HepG2 (cell line): Measurements from ENCODE around the gene C16orf95. TPM values are rescaled to one million over a fixed set of nuclear protein-coding genes. Genes with fewer than 3 reads are reported as not detected.

Source experiments
- ESRRA ChIP-seq: sonication (generic); formaldehyde crosslinking; IDR thresholded peaks from 2 replicates; pipeline ENCODE4 v1.5.1; 2020; ENCODE audit warnings: mild to moderate bottlenecking, low read depth, missing genetic modification reagents
- ETV6 ChIP-seq: sonication (generic); formaldehyde crosslinking; conservative IDR thresholded peaks from 2 replicates; pipeline ENCODE4 v1.4.0; 2020; ENCODE audit warnings: missing genetic modification reagents
- FOSL1 ChIP-seq: sonication (generic); formaldehyde crosslinking; IDR thresholded peaks from 2 replicates; pipeline ENCODE4 v1.9.0; 2021; ENCODE audit warnings: missing genetic modification reagents, borderline replicate concordance
- FOXA1 ChIP-seq, 2 experiments: fragments of 450-650 bp in 1 of 2; sonication (generic) in 1 of 2; formaldehyde crosslinking in 1 of 2; IDR thresholded peaks; 2 replicates each; pipeline versions ENCODE4 v1.4.0 to v1.6.1; 2016 to 2020; ENCODE audit warnings: missing genetic modification reagents in 1 of 2
- KDM4B ChIP-seq: sonication (generic); formaldehyde crosslinking; IDR thresholded peaks from 2 replicates; pipeline ENCODE4 v1.4.0; 2020; ENCODE audit warnings: missing genetic modification reagents
- LCORL ChIP-seq, 2 experiments: fragments of 450-650 bp in 1 of 2; sonication (generic) in 1 of 2; formaldehyde crosslinking in 1 of 2; IDR thresholded peaks; 2 replicates each; pipeline versions ENCODE4 v1.5.0 to v1.6.1; 2017 to 2020; ENCODE audit warnings: antibody characterized with exemption in 1 of 2, missing genetic modification reagents in 1 of 2
- MED8 ChIP-seq: sonication (generic); formaldehyde crosslinking; IDR thresholded peaks from 2 replicates; pipeline ENCODE4 v1.8.1; 2023; ENCODE audit warnings: mild to moderate bottlenecking, missing genetic modification reagents; ENCODE audit not compliant: insufficient replicate concordance
- POGZ ChIP-seq: sonication (generic); formaldehyde crosslinking; IDR thresholded peaks from 2 replicates; pipeline ENCODE4 v1.4.0; 2020; ENCODE audit warnings: mild to moderate bottlenecking, missing genetic modification reagents
- SALL1 ChIP-seq: sonication (generic); formaldehyde crosslinking; IDR thresholded peaks from 2 replicates; pipeline ENCODE4 v1.8.0; 2022; ENCODE audit warnings: mild to moderate bottlenecking, missing genetic modification reagents
- SETDB1 ChIP-seq: sonication (generic); formaldehyde crosslinking; IDR thresholded peaks from 2 replicates; pipeline ENCODE4 v1.5.1; 2020; ENCODE audit warnings: missing genetic modification reagents, mild to moderate bottlenecking, borderline replicate concordance
- SMAD9 ChIP-seq: sonication (generic); formaldehyde crosslinking; IDR thresholded peaks from 2 replicates; pipeline ENCODE4 v1.5.1; 2020; ENCODE audit warnings: mild to moderate bottlenecking, missing genetic modification reagents
- SNAI1 ChIP-seq: sonication (generic); formaldehyde crosslinking; IDR thresholded peaks from 2 replicates; pipeline ENCODE4 v1.5.0; 2020; ENCODE audit warnings: mild to moderate bottlenecking, missing genetic modification reagents, borderline replicate concordance
- ZMYM2 ChIP-seq: sonication (generic); formaldehyde crosslinking; IDR thresholded peaks from 2 replicates; pipeline ENCODE4 v1.8.0; 2022; ENCODE audit warnings: mild to moderate bottlenecking, missing genetic modification reagents
- ZNF292 ChIP-seq: sonication (generic); formaldehyde crosslinking; IDR thresholded peaks from 2 replicates; pipeline ENCODE4 v1.8.1; 2022; ENCODE audit warnings: mild to moderate bottlenecking, low read depth, missing genetic modification reagents, borderline replicate concordance
- ZNF460 ChIP-seq: sonication (generic); formaldehyde crosslinking; IDR thresholded peaks from 2 replicates; pipeline ENCODE4 v1.5.1; 2020; ENCODE audit warnings: missing genetic modification reagents, mild to moderate bottlenecking, borderline replicate concordance
- ZNF644 ChIP-seq: IDR thresholded peaks from 2 replicates; pipeline ENCODE4 v1.6.1; 2016; ENCODE audit warnings: low read depth
- ZNF670 ChIP-seq: sonication (generic); formaldehyde crosslinking; IDR thresholded peaks from 2 replicates; pipeline ENCODE4 v1.8.0; 2022; ENCODE audit warnings: mild to moderate bottlenecking, missing genetic modification reagents, borderline replicate concordance
- polyA plus RNA-seq, 8 experiments: library from polyadenylated mRNA; depleted of rRNA in 3 of 8; stranded (reverse) in 7 of 8; unstranded in 1 of 8; fragments of >200 nt; fragmentation: Illumina TruSeq in 4 of 8; extraction: Trizol in 4 of 8; gene quantifications; 2 replicates each; pipeline versions ENCODE4 v1.2.1 to v1.2.3, GENCODE V29; 2011 to 2016; ENCODE audit warnings: low read depth in 4 of 8, missing spikeins in 1 of 8, mixed read lengths in 1 of 8; ENCODE audit not compliant: insufficient read depth in 1 of 8
- total RNA-seq, 5 experiments: library from RNA; depleted of rRNA; stranded (reverse); fragments of >200 nt; fragmentation: Illumina TruSeq; extraction: Trizol; gene quantifications; 2 replicates each; pipeline ENCODE4 v1.2.3, GENCODE V29; 2016; ENCODE audit warnings: low read depth in 1 of 5
- TF ChIP-seq, protein P1 (sequence below): sonication (generic); formaldehyde crosslinking; conservative IDR thresholded peaks from 2 replicates; pipeline ENCODE4 v1.4.0; 2020; ENCODE audit warnings: missing genetic modification reagents
- TF ChIP-seq, protein P2 (sequence below): sonication (generic); formaldehyde crosslinking; IDR thresholded peaks from 2 replicates; pipeline ENCODE4 v1.4.0; 2020; ENCODE audit warnings: missing genetic modification reagents
- TF ChIP-seq, protein P3 (sequence below), 2 experiments: fragments of 450-650 bp in 1 of 2; sonication (generic) in 1 of 2; formaldehyde crosslinking; IDR thresholded peaks; 2 replicates each; pipeline versions ENCODE4 v1.5.0 to v1.8.0; 2020 to 2022; ENCODE audit warnings: mild to moderate bottlenecking in 1 of 2, missing genetic modification reagents in 1 of 2

The C16orf95 gene
- total and polyA plus RNA-seq, 2 of the 13 experiments (the other 11 are each of a cell fraction or from before 2014, with no cell fraction given): 2.8 to 8.6 TPM

DNA sequence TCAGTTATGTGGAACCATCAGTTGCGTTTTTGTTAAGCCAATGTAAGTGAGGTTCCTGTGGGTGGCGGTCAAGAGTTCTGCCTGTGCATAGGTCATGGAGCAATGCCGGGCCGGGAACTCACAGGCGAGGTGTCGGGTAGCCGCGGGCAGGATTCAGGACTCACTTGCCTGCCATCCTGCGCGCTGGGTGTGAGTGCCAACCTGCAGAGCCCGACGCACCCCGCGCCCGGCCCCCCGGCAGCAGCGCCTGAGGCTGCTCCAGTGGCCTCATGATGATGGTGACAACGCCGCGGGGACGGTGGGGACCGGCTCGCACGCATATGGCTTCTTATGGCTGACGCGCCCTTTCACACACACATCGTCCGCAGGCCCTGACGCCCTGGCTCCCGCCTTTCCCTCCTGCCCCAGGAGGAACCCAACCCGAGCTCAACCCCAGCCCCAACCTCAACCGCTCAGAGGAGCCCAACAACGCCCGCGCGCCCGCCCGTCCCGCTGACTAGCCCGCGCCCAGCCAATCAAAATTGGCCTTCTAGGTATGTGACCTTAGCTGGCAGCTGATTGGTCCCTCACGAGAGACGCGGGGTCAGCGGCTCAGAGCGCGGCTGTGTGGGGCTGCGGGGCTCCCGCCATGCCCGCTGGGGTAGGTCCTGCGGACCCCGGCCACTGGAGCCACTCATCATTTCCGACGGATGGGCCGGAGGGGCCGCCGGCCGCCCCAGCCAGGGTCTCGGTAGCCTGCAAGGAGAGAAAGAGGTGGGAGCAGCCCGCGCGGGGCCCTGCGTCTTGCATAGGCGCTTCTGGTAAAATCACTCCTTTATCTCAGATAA lies at the start of gene C16orf95 (continued):
- TF ChIP-seq, protein P1, sequence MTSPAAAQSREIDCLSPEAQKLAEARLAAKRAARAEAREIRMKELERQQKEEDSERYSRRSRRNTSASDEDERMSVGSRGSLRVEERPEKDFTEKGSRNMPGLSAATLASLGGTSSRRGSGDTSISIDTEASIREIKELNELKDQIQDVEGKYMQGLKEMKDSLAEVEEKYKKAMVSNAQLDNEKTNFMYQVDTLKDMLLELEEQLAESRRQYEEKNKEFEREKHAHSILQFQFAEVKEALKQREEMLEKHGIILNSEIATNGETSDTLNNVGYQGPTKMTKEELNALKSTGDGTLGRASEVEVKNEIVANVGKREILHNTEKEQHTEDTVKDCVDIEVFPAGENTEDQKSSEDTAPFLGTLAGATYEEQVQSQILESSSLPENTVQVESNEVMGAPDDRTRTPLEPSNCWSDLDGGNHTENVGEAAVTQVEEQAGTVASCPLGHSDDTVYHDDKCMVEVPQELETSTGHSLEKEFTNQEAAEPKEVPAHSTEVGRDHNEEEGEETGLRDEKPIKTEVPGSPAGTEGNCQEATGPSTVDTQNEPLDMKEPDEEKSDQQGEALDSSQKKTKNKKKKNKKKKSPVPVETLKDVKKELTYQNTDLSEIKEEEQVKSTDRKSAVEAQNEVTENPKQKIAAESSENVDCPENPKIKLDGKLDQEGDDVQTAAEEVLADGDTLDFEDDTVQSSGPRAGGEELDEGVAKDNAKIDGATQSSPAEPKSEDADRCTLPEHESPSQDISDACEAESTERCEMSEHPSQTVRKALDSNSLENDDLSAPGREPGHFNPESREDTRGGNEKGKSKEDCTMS (CRISPR knock-in tag): no peak
- TF ChIP-seq, protein P2, sequence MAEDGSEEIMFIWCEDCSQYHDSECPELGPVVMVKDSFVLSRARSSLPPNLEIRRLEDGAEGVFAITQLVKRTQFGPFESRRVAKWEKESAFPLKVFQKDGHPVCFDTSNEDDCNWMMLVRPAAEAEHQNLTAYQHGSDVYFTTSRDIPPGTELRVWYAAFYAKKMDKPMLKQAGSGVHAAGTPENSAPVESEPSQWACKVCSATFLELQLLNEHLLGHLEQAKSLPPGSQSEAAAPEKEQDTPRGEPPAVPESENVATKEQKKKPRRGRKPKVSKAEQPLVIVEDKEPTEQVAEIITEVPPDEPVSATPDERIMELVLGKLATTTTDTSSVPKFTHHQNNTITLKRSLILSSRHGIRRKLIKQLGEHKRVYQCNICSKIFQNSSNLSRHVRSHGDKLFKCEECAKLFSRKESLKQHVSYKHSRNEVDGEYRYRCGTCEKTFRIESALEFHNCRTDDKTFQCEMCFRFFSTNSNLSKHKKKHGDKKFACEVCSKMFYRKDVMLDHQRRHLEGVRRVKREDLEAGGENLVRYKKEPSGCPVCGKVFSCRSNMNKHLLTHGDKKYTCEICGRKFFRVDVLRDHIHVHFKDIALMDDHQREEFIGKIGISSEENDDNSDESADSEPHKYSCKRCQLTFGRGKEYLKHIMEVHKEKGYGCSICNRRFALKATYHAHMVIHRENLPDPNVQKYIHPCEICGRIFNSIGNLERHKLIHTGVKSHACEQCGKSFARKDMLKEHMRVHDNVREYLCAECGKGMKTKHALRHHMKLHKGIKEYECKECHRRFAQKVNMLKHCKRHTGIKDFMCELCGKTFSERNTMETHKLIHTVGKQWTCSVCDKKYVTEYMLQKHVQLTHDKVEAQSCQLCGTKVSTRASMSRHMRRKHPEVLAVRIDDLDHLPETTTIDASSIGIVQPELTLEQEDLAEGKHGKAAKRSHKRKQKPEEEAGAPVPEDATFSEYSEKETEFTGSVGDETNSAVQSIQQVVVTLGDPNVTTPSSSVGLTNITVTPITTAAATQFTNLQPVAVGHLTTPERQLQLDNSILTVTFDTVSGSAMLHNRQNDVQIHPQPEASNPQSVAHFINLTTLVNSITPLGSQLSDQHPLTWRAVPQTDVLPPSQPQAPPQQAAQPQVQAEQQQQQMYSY (CRISPR knock-in tag): peak; percentile 28; the same call in 1 of the 2 replicates
- no peak for TF ChIP-seq SMAD9 (CRISPR knock-in tag)
- TF ChIP-seq ZNF670 (CRISPR knock-in tag): peak; percentile 99
- 0 out of 2 replicates have a peak, but pooled peaks have one; percentile 35 for TF ChIP-seq ZNF460 (CRISPR knock-in tag)
- TF ChIP-seq ETV6 (CRISPR knock-in tag): peak; percentile 56; the same call in 1 of the 2 replicates
- peak; percentile 45; the same call in 1 of the 2 replicates for TF ChIP-seq KDM4B (CRISPR knock-in tag)
- no peak for TF ChIP-seq FOXA1 (IDR thresholded peaks at IDR 0.05)
- no peak for TF ChIP-seq FOXA1 (CRISPR knock-in tag; IDR thresholded peaks at IDR 0.05)
- TF ChIP-seq, protein P3, sequence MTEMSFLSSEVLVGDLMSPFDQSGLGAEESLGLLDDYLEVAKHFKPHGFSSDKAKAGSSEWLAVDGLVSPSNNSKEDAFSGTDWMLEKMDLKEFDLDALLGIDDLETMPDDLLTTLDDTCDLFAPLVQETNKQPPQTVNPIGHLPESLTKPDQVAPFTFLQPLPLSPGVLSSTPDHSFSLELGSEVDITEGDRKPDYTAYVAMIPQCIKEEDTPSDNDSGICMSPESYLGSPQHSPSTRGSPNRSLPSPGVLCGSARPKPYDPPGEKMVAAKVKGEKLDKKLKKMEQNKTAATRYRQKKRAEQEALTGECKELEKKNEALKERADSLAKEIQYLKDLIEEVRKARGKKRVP (CRISPR knock-in tag; IDR thresholded peaks at IDR 0.05): no peak; a peak in 1 of 4 replicates
- no peak for TF ChIP-seq SETDB1
- TF ChIP-seq ZMYM2 (CRISPR knock-in tag): no peak; the same call in 1 of the 2 replicates
- TF ChIP-seq SALL1: peak; percentile 78; the same call in 1 of the 2 replicates
- TF ChIP-seq MED8 (CRISPR knock-in tag): no peak
- TF ChIP-seq POGZ: peak; percentile 45
- peak; percentile 73 for TF ChIP-seq ZNF292 (CRISPR knock-in tag)
- peak; percentile 94 for TF ChIP-seq SNAI1 (CRISPR knock-in tag)
- TF ChIP-seq ZNF644 (CRISPR knock-in tag): peak; percentile 24; the same call in 1 of the 2 replicates
- 0 out of 2 replicates have a peak, but pooled peaks have one; percentile 52 for TF ChIP-seq ESRRA (CRISPR knock-in tag)
- TF ChIP-seq LCORL (IDR thresholded peaks at IDR 0.05): no peak
- TF ChIP-seq LCORL (CRISPR knock-in tag; IDR thresholded peaks at IDR 0.05): no peak; the same call in 1 of the 2 replicates
- peak; percentile 17; the same call in 1 of the 2 replicates for TF ChIP-seq FOSL1 (CRISPR knock-in tag)
